Cardiac muscle cell (in vitro differentiated cells and primary cell): ENCODE results near the gene OTULIN. TPM values are rescaled to one million over a fixed set of nuclear protein-coding genes. Genes with fewer than 3 reads are reported as not detected.

Experiments
- DNase-seq, 2 donors: peaks; one replicate each; pipeline versions ENCODE4 v3.0.0 to v3.0.0-alpha.2; 2010 to 2017; ENCODE audit warnings: low read depth in 1 of 2, low spot score in 1 of 2
- H3K27ac ChIP-seq: fragments of 200-600 bp; sonication (generic); 2 replicates; pipeline ENCODE4 v1.5.1; 2016
- H3K27me3 ChIP-seq: fragments of 200-600 bp; sonication (generic); 2 replicates; pipeline ENCODE4 v1.6.0; 2016; ENCODE audit warnings: control low read depth
- H3K36me3 ChIP-seq: fragments of 200-600 bp; sonication (generic); 2 replicates; pipeline ENCODE4 v1.5.1; 2016; ENCODE audit warnings: control low read depth
- H3K4me1 ChIP-seq: fragments of 200-600 bp; sonication (generic); 2 replicates; pipeline ENCODE4 v1.8.1; 2017; ENCODE audit warnings: low read depth, mild to moderate bottlenecking, mixed run types
- H3K4me3 ChIP-seq: fragments of 200-600 bp; sonication (generic); 2 replicates; pipeline ENCODE4 v1.5.1; 2016; ENCODE audit warnings: mild to moderate bottlenecking
- H3K9me3 ChIP-seq: fragments of 200-600 bp; sonication (generic); 2 replicates; pipeline ENCODE4 v1.5.1; 2017; ENCODE audit warnings: low read depth, mild to moderate bottlenecking, control low read depth
- polyA plus RNA-seq: library from polyadenylated mRNA; unstranded; fragments of >200 nt; fragmentation: Nextera tagmentation; extraction: Ambion mirVana; gene quantifications from 2 replicates; pipeline ENCODE4 v1.2.1, GENCODE V29; 2016
- total RNA-seq: library from RNA; depleted of rRNA; stranded (reverse); fragments of >200 nt; gene quantifications from 2 replicates; pipeline ENCODE4 v1.2.3, GENCODE V29; 2016
- TF ChIP-seq, protein P1 (sequence below): IDR thresholded peaks from 2 replicates; pipeline ENCODE4 v1.5.1; 2012; ENCODE audit warnings: low read depth, mild to moderate bottlenecking, low read length

The OTULIN gene
- total and polyA plus RNA-seq, 2 experiments from 2014 or later = 17.1 to 31.2 TPM

DNA sequence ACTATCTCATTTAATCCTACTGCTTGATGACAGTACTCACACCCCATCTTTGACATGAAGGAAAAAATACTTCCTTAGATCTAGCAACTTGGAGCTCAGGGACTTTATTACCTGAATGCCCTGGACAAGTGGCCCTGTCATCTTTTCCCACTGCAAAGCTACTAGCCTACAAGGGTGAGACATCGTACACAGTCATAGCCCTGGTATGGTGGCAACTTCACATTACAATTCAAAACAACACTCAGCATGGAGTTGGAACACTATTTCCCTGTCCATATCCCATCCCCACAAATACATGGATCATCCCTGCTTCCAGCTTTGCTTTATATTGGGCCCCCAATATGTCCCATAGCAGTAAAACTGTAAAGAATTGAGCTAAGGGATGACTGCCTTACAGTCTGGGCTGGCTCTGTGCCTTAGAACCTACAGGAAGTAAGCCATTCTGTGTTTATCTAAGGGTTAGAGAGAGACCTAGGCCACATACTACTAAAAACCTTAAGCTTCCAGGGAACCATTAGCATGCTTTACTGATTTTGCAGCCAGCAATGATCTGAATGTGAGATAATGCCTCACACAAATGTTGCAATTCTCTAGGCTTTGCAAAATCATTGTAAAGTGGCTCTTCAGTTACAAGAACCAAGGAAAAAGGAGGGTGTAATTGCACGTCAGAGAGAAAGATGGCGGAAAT lies 55.9 kb downstream of the OTULIN start:
- H3K27ac ChIP-seq = no peak overlapping the region
- TF ChIP-seq, protein P1, sequence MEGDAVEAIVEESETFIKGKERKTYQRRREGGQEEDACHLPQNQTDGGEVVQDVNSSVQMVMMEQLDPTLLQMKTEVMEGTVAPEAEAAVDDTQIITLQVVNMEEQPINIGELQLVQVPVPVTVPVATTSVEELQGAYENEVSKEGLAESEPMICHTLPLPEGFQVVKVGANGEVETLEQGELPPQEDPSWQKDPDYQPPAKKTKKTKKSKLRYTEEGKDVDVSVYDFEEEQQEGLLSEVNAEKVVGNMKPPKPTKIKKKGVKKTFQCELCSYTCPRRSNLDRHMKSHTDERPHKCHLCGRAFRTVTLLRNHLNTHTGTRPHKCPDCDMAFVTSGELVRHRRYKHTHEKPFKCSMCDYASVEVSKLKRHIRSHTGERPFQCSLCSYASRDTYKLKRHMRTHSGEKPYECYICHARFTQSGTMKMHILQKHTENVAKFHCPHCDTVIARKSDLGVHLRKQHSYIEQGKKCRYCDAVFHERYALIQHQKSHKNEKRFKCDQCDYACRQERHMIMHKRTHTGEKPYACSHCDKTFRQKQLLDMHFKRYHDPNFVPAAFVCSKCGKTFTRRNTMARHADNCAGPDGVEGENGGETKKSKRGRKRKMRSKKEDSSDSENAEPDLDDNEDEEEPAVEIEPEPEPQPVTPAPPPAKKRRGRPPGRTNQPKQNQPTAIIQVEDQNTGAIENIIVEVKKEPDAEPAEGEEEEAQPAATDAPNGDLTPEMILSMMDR = no peak
- peaks cover 4% of the 10 kb centered on the region for H3K36me3 ChIP-seq
- H3K27me3 ChIP-seq = no peaks in the 10 kb centered on the region
- peak in 1 of 2 donors; percentile 58 for DNase-seq
- no peaks in the 10 kb centered on the region for H3K9me3 ChIP-seq
- no peak overlapping the region for H3K4me3 ChIP-seq
- no peaks in the 10 kb centered on the region for H3K4me1 ChIP-seq

- H3K36me3 ChIP-seq = no peaks in the 10 kb centered on the region
- no peak overlapping the region for H3K4me3 ChIP-seq
- no peak for DNase-seq
- no peaks in the 10 kb centered on the region for H3K27me3 ChIP-seq
- H3K9me3 ChIP-seq = no peaks in the 10 kb centered on the region
- no peak overlapping the region for H3K27ac ChIP-seq
- peaks cover 14% of the 10 kb centered on the region for H3K4me1 ChIP-seq
- TF ChIP-seq, protein P1 = no peak
These were observed 57.6 kb downstream of the OTULIN start for GRCh38 chr5:14721990-14722656.

- Histone ChIP-seq H3K4me1 (peaks cover 20% of the 10 kb centered on the region), H3K36me3 (no peaks in the 10 kb centered on the region), H3K9me3 (no peaks in the 10 kb centered on the region), H3K27ac (no peak overlapping the region), H3K27me3 (no peaks in the 10 kb centered on the region), H3K4me3 (no peak overlapping the region)
- DNase-seq = no peak
- TF ChIP-seq, protein P1 = no peak
These were observed 58.4 kb downstream of the OTULIN start for GRCh38 chr5:14722923-14723322.

GRCh38 chr5:14723701-14724132 lies 59.2 kb downstream of the OTULIN start:
- no peak overlapping the region for H3K4me3 ChIP-seq
- H3K27me3 ChIP-seq = no peaks in the 10 kb centered on the region
- H3K4me1 ChIP-seq = peaks cover 26% of the 10 kb centered on the region
- H3K36me3 ChIP-seq = no peaks in the 10 kb centered on the region
- DNase-seq = no peak
- H3K27ac ChIP-seq = no peak overlapping the region
- TF ChIP-seq, protein P1 = no peak
- H3K9me3 ChIP-seq = no peaks in the 10 kb centered on the region

DNA sequence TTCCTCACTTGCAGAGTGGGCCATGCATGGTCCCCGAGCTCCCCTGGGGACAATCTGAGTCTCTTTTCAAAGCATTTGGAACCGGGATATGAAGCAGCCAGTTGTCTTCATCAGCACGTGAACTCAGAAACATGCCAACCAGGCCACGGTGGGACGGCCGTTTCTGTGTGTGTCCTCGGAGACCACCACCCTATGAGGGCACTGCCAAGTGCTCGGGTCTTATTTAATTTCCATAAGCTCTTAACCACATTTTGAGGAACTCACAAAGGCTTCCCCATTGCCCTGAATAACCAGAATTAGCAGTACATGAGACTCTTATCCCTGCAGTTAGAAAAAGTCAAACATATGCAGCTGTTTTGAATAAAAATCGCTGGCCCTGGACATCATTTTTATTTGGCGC lies 60.1 kb downstream of the OTULIN start:
- Histone ChIP-seq H3K36me3 (no peaks in the 10 kb centered on the region), H3K27me3 (no peaks in the 10 kb centered on the region), H3K27ac (no peak overlapping the region), H3K4me1 (peaks cover 26% of the 10 kb centered on the region), H3K4me3 (no peak overlapping the region), H3K9me3 (no peaks in the 10 kb centered on the region)
- no peak for DNase-seq
- TF ChIP-seq, protein P1 = no peak
